HG02943 (cell line): ENCODE results near the gene MYBL2.

Experiments
- ATAC-seq: cut with Tn5 transposase; IDR thresholded peaks from one replicate; pipeline ENCODE4 v1.9.1; 2021; ENCODE audit warnings: mild to moderate bottlenecking, low read depth, moderate library complexity; ENCODE audit not compliant: unreplicated experiment

MYBL2 gene

GRCh38 chr20:43721429-43722152, 54.7 kb downstream of the MYBL2 start:
- ATAC-seq = no peak

DNA sequence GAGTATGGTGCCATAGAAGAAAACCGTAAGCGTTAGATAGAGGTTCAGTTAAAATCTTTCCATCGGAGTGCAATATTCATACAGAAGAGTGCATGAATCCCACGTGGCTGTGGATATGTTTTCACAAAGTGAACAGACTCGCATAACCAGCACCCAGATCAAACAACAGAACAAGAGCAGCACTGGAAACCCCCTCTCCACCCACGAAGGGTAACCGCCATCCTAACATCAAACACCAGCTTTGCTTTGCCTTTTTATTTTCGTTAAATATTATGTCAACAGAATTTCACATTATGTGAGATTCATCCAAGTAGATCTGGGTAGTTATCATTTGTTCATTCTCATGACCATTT, 55.2 kb downstream of the MYBL2 start:
- ATAC-seq = no peak

DNA sequence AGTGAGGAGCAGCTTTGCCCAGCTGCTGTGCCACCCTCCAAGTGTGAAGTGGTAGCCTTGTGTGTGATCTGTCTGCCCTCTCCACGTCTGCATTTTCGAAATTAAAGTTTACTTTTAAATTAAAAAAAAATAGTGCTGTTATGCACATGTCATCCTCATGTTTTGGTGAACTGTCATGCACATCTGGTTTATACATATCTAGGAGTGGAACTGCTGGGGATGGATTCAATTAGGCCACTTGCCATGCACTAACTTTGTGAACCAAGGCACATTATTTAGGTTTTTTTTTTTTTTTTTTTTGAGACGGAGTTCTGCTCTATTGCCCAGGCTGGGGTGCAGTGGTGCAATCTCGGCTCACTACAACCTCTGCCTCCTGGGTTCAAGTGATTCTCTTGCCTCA, 56.3 kb downstream of the MYBL2 start:
- no peak for ATAC-seq

DNA sequence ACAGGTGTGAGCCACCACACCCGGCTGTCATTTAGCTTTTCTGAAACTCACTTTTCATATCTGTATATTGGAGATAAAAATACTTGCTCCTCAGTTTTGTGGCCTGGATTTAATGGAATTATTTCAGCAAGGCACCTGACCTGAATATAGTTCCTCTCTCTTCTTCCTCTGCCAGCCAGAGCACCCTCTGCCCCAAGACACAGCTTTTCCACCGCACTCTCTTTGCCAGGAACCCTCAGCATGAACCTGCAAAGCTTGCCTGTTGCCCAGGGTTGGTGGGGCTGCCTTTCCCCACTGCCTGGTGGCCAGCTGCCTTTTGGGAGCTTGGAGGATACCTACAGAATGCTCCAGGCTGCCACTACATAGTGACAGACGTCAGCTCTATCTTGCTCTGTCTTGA, 56.8 kb downstream of the MYBL2 start:
- no peak for ATAC-seq

DNA sequence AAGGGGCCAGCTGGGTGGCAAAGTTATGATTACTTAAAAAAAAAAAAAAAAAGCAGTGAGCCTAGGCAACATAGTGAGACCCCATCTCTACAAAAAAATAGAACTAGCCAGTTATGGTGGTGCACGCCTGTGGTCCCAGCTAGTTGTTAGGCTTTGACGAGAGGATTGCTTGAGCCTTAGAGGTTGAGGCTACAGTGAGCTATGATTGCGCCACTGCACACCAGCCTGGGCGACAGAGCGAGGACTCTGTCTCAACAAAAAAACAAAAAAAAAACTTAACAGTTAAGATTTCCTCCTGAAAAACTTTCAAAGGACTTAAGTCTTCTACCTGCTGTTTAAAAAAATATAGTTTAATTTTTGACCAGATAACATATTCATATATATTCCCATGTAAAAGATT, 57.5 kb downstream of the MYBL2 start:
- ATAC-seq = no peak

- no peak for ATAC-seq
Observed at GRCh38 chr20:43725666-43726065, 58.8 kb downstream of the MYBL2 start.

DNA sequence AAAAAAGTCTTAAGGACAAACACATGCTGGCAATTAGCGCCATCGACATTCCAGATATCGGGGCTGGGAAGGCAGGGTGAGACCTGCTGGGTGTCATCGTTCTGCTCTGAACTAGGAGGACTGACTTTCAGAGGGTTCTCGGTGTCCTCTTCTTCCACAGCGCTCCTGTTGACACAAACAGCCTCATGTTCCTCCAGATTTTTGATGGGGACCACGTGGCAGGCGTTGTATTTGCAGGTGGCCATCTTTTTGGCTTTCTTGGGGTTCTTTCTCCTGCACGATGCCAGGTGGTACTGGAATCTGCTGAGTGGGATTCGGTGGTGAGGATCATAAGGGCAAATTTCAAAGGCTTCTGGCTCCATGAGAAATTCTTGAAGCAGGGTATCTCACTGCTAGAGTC, 59.4 kb downstream of the MYBL2 start:
- no peak for ATAC-seq

DNA sequence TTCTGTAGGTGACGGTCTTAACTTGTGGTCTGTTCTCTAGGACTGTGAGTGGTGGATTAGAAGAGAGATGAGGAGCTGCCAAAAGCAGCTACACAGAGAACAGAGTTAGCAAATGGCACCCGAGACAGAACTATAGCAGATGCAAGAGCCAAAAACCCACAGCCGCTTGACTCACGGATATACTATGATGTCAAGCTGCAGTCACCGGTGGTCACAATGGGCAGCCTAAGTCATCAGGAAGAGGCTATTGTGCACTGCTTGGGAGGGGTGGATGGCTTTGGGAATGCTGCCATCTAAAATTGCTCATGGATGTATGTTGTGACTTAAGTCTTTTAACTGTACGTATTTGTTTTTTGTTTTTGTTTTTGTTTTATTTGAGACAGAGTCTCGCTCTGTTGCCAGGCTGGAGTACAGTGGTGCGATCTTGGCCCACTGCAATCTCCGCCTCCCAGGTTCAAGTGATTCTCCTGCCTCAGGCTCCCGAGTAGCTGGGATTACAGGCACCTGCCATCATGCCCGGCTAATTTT, 60.0 kb downstream of the MYBL2 start, which contains the start of gene GTSF1L:
Gene GTSF1L, minus strand, starts transcription at position 192 of the 528 bp plus-strand sequence. CDS start 308 bp downstream, outside the sequence.
- no peak for ATAC-seq

DNA sequence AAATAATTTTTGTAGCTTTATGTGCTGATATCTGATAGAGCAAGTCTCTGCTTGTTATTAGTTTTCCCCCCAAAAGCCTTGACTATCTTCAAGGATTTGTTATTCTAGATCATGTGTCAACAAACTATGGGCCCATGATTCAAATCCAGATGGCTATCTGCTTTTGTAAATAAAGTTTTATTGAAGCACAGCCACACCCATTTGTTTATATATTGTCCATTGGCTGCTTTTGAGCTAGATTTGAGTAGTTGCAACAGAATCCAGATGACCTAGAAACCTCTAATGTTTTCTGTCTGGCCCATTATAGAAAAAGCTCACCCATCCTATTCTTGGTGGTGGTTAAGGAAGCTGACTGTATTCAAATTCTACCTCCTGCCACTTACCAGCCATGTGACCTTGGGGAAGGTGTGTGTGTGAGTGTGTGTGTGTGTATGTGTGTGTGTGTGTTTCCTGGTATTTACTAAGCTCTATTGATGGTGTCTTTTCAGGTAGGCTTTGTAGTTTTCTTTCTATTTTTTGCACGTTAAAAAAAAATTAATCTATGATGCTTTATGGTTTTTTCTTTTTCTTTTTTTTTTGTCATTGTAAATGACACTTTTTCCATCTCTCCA, 61.2 kb downstream of the MYBL2 start:
- no peak for ATAC-seq

DNA sequence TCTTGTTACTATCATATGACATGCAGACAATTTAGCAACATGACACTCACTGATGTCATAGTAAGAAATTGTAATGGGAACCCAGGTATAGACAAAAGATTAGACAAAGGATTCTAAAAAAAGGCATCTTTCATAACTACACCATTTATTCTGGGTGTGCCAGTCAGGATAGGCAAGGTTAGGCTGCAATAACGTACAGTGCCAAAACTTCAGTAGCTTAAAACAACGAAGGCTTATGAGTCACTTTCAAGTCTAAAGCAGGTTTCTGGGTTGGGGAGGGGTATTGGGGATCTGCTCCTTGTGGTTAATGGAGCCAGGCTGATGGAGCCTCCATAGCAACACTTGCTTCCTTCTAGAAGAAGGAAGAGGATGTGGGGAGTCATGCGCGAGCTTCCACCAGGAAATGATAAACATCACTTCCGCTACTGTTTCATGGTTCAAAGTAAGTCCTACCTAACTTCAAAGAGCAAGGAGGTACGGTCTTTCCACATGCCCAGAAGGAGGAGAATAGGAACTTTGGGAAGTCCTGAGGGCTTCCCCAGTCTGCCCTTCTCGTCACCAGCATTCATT, 61.9 kb downstream of the MYBL2 start:
- no peak for ATAC-seq

DNA sequence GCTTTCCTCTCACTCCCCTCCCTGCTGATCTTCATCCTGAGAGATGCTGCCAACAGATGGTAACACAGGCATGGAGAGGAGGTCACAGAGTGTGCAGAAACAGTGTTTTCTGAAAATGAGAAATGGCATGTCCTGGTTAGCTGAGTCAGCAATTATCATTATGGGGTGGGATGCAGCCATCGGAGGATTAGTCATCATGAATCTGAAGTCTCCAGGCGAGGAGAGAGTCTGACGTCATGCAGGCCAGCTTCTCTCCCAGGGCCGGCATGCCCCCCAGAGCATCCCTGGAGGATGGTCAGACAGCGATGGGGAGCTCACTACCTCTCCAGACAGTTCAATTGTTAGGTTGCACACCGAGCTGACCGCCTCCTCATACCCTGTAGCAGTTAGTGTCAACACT, 64.6 kb downstream of the MYBL2 start:
- no peak for ATAC-seq

- no peak for ATAC-seq
Observed at GRCh38 chr20:43731927-43732326, 65.0 kb downstream of the MYBL2 start.

DNA sequence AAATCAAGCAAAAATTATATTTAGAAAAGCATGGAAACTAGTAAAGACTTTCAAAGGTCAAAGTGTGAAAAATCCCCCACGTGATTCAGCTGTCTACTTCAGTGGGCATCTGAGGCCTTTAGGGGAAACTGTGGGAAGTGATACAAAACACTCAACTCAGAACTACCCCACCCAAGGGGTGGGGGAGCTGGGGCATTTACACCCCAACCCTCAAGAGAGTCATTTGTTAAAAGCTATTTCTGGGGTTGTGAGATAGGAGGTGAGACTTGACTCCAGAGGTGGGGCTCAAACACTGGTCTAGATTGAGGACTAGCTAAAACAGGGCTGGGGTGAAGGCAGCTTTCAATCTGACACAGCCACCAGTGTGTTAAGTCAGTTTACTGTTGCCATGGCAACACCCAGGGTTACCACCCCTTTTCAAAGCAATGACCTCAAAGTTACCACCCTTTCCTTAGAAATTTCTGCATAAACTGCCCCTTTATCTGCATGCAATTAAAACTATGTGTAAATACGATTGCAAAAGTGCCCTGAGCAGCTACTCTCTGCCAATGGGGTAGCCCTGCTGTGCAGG, 69.8 kb downstream of the MYBL2 start:
- no peak for ATAC-seq

GRCh38 chr20:43737925-43738324, 71.0 kb downstream of the MYBL2 start:
- ATAC-seq = no peak

DNA sequence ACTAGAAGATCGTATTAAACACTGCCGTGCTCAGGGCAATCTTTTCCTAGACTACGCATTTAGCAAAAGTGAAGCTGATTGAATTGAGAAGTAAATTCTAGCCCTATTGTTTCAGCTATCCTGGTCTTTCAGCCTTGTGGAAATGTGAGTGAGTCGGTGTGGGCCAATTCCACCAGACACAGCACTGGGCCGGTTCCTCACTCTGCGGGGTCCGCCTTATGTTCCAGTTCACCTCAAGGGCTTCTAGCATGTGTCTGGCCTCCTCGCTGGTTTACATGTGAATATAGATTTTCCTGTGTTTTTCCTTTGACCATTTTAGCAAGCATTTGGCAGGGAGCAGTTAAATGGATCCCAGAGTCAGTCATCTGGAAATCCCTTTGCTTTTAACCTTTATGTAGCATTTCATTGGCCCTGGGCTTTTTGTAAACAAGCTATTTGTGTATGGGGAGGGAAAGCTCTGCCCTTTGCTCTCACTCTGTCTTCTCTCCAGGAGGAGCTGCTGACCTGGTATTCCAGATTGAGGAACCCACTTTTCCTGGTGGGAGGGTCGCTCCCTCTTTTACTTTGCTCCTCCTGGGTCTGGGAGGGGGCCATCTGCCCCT, 72.3 kb downstream of the MYBL2 start:
- no peak for ATAC-seq

GRCh38 chr20:43740642-43741041, 73.7 kb downstream of the MYBL2 start:
- ATAC-seq = no peak

DNA sequence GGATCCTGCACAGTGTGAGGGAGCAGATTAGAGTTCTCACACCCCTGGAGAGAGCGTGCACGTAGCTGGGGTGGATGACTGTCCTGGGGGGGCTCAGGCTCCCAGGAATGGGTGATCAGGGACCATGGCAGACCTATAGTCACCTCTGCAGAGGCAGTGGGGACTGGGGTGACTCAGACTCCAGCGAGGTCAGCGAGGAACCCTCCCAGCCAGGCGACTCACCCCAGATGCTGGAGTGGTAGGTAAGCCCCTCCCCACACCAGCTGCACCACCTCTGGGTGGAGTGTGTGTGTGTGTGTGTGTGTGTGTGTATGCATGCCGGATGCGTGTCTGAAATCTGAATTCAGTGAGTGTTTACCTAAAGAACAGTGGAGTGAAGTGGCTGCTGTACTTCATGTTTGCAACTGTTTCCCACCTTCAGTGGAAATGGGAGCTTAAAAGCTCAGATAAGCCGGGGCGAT, 77.3 kb downstream of the MYBL2 start:
- ATAC-seq = no peak

DNA sequence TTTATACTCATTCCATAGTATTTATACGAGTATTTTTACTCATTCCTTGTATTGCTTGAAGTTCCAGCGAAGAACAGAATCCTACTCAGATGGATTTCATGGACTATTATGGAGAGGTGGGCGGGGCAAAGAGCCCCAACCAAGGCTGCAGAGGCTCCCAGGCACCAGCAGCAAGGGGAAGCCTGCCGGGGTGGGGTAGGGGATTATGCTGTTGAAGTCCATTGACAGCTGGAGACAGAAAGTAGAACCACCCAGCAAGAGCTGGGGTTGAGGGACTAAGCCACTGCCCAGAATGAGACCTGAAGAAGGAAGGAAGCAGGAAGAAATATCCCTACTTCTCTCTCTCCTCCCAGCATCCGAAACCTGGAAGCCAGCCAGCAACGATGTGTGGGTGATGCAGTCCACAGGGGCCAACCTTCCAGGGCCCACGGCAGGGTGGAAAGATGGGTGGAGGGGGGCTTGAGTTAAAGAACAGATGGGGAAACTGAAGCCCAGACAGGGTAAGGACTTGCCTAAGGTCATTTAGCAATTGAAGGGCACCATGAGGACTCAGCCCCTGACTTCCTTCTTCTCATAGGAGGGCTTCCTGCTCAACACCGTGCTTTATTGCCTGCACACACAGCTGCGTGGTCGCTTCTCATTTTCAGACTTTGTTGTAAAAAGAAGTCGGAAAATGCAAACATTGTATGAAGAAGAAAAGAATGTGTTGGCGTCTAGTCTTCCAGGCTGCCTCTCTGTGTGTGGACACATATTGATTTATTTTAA, 78.2 kb downstream of the MYBL2 start:
- no peak for ATAC-seq

GRCh38 chr20:43746344-43747137, 79.6 kb downstream of the MYBL2 start:
- no peak for ATAC-seq
